Measurements from ENCODE around the gene PPP1R8.
A peak's percentile ranks its signal among the peaks of the same experiment; 100 is the strongest.

PPP1R8 gene

DNA sequence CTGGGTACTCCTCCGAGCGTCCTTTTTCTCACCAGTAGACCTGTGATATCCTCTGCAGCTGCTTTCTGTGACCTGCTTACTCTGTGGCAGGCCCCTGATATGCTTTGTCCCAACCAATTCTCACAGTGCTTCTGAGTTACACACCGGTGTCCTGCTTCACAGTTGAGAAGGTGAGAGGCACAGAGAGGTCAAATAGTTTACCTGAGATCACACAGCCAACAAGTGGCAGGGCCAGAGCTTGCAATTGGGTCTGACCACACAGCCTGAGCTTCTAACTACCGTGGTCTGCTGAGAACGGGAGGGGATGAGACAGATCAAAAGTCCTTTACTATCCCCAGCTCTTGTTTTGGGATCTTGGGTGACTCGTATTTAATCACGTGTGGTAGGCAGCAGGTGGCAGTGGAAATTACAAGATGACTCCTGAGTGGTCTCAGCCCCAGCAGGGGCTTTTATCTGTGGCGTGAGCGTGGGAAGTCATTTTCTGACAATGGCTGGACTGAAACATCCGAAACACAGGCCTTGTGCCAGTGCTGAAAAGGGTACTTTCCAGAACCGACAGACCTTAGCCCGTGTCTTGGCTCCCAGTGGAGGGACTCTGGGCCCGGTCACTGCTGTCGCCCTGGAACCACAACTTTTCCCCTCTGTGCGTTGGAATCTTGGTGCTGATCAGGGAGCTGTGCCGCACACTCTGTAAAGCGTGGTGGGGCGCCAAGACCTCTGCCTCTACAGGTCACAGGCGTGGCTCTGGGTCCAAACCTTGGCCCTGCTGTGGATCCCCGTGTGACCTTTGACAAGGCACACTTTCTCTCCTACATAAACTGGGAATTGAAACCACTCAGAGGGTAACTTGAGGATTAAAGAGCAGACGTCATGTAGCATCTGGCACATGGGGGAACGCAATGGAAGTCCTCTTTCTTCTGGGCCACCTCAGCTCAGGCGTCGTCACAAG lies 53.7 kb downstream of the PPP1R8 start:
- Histone ChIP-seq H3K79me2 (ENCODE audit: insufficient read depth, low read length) (no peaks in the 10 kb centered on the region), H3K27me3 (ENCODE audit: insufficient read depth, low read length, poor library complexity, severe bottlenecking) (no peaks in the 10 kb centered on the region), H3K4me3 (ENCODE audit: low read length, poor library complexity, severe bottlenecking) (no peak overlapping the region), H3K9me3 (ENCODE audit: insufficient read depth, low read depth, low read length) (no peaks in the 10 kb centered on the region), H3K9ac (ENCODE audit: low read depth, low read length, poor library complexity, severe bottlenecking) (no peak overlapping the region), H3K4me2 (ENCODE audit: low read depth, low read length, poor library complexity, severe bottlenecking) (no peak overlapping the region), H2AFZ (ENCODE audit: low read length) (no peak overlapping the region), H3K36me3 (ENCODE audit: insufficient read depth, low read length) (no peaks in the 10 kb centered on the region), H3F3A (ENCODE audit: low read depth) (no peaks in the 10 kb centered on the region), H3K9me2 (replicated peaks; ENCODE audit: low read depth, low read length) (no peaks in the 10 kb centered on the region), H3K4me1 (ENCODE audit: insufficient read depth, low read length, poor library complexity, severe bottlenecking) (peaks cover 28% of the 10 kb centered on the region), H4K20me1 (ENCODE audit: insufficient read depth, low read length, poor library complexity, severe bottlenecking) (no peaks in the 10 kb centered on the region)
- TF ChIP-seq, protein P1, sequence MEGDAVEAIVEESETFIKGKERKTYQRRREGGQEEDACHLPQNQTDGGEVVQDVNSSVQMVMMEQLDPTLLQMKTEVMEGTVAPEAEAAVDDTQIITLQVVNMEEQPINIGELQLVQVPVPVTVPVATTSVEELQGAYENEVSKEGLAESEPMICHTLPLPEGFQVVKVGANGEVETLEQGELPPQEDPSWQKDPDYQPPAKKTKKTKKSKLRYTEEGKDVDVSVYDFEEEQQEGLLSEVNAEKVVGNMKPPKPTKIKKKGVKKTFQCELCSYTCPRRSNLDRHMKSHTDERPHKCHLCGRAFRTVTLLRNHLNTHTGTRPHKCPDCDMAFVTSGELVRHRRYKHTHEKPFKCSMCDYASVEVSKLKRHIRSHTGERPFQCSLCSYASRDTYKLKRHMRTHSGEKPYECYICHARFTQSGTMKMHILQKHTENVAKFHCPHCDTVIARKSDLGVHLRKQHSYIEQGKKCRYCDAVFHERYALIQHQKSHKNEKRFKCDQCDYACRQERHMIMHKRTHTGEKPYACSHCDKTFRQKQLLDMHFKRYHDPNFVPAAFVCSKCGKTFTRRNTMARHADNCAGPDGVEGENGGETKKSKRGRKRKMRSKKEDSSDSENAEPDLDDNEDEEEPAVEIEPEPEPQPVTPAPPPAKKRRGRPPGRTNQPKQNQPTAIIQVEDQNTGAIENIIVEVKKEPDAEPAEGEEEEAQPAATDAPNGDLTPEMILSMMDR (conservative IDR thresholded peaks at IDR 0.05; ENCODE audit: low read length) = no peak

DNA sequence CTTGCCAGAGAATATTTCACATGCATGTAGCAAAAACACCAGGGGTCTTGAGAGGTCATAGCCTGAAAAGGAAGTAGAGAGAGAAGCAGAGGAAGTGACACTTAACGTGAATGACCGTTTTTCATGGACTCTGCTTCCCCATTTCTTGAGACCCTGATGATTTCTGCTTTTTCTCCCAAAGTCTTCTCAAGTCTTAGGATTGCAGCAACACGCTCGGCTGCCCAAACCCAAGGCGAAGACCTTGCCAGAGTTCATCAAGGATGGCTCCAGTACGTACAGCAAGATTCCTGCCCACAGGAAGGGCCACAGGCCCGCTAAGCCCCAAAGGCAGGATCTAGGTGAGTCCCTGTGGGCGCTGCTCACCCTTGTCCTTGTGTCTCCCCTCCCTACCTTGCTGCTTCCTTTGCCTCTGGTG lies 54.5 kb downstream of the PPP1R8 start:
- H3K36me3 ChIP-seq (ENCODE audit: insufficient read depth, low read length) = peaks cover 4% of the 10 kb centered on the region; the same call in 1 of the 2 replicates
- TF ChIP-seq, protein P1 (conservative IDR thresholded peaks at IDR 0.05; ENCODE audit: low read length) = no peak
- TF ChIP-seq EZH2phosphoT487 (IDR thresholded peaks at IDR 0.05; ENCODE audit: borderline replicate concordance) = no peak
- H3F3A ChIP-seq (ENCODE audit: low read depth) = no peaks in the 10 kb centered on the region
- H3K9ac ChIP-seq (ENCODE audit: low read depth, low read length, poor library complexity, severe bottlenecking) = no peak overlapping the region
- H2AFZ ChIP-seq (ENCODE audit: low read length) = no peak overlapping the region
- no peaks in the 10 kb centered on the region for H3K9me2 ChIP-seq (replicated peaks; ENCODE audit: low read depth, low read length)
- H3K27me3 ChIP-seq (ENCODE audit: insufficient read depth, low read length, poor library complexity, severe bottlenecking) = no peaks in the 10 kb centered on the region
- H3K79me2 ChIP-seq (ENCODE audit: insufficient read depth, low read length) = no peaks in the 10 kb centered on the region
- H3K4me1 ChIP-seq (ENCODE audit: insufficient read depth, low read length, poor library complexity, severe bottlenecking) = peaks cover 28% of the 10 kb centered on the region
- peak overlapping the region; percentile 62 for H3K4me2 ChIP-seq (ENCODE audit: low read depth, low read length, poor library complexity, severe bottlenecking)
- H3K4me3 ChIP-seq (ENCODE audit: low read length, poor library complexity, severe bottlenecking) = no peak overlapping the region
- no peaks in the 10 kb centered on the region for H3K9me3 ChIP-seq (ENCODE audit: insufficient read depth, low read depth, low read length)
- H4K20me1 ChIP-seq (ENCODE audit: insufficient read depth, low read length, poor library complexity, severe bottlenecking) = no peaks in the 10 kb centered on the region

DNA sequence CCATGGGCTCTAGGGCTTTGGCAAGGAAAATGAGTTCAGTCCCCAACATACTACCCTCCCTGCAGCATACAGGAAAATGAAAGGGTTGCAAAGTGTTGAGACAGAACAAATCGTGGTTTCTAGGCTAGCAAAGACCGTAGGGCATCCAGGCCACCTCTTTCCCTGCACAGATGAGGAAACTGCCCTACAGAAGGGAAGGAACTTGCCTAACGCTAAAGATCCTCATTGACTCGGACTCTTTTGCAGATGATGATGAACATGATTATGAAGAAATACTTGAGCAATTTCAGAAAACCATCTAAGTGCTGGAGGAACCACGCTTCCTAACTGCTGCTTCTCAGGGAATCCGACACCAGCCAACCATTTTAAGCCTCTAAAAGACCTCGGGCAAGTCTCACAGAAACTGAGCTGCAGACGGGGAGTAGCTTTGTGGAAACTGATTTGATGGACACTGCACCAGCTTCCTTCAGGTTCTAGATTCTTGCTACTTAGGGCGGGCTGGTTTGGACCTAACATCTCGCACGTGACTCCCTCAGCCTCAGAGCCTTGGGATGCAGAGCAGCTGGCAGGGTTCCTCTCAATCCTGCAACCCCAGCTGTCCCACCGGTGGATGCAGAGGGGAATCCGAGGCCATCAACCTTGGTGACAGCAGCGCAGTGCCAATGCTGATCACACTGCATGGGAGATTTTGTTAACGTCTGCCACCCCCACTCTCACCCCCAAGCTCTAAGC lies 55.2 kb downstream of the PPP1R8 start:
- Histone ChIP-seq H4K20me1 (ENCODE audit: insufficient read depth, low read length, poor library complexity, severe bottlenecking) (no peaks in the 10 kb centered on the region), H3K4me2 (ENCODE audit: low read depth, low read length, poor library complexity, severe bottlenecking) (peak overlapping the region; percentile 62), H3K9me3 (ENCODE audit: insufficient read depth, low read depth, low read length) (no peaks in the 10 kb centered on the region), H3K9me2 (replicated peaks; ENCODE audit: low read depth, low read length) (no peaks in the 10 kb centered on the region), H2AFZ (ENCODE audit: low read length) (no peak overlapping the region), H3K4me3 (ENCODE audit: low read length, poor library complexity, severe bottlenecking) (no peak overlapping the region), H3K36me3 (ENCODE audit: insufficient read depth, low read length) (peaks cover 4% of the 10 kb centered on the region; the same call in 1 of the 2 replicates), H3K4me1 (ENCODE audit: insufficient read depth, low read length, poor library complexity, severe bottlenecking) (peaks cover 28% of the 10 kb centered on the region), H3K9ac (ENCODE audit: low read depth, low read length, poor library complexity, severe bottlenecking) (no peak overlapping the region), H3K79me2 (ENCODE audit: insufficient read depth, low read length) (no peaks in the 10 kb centered on the region), H3K27me3 (ENCODE audit: insufficient read depth, low read length, poor library complexity, severe bottlenecking) (no peaks in the 10 kb centered on the region), H3F3A (ENCODE audit: low read depth) (no peaks in the 10 kb centered on the region)
- TF ChIP-seq, protein P1 (conservative IDR thresholded peaks at IDR 0.05; ENCODE audit: low read length) = no peak
- TF ChIP-seq EZH2phosphoT487 (IDR thresholded peaks at IDR 0.05; ENCODE audit: borderline replicate concordance) = no peak
